DND-41 (cell line): ENCODE data around the gene SLC45A1.

Experiments used
- ATAC-seq: fragments of 200-7000 bp; cut with Tn5 transposase; 3 replicates; pipeline ENCODE4 v1.9.1; 2021; ENCODE audit warnings: low read depth; ENCODE audit not compliant: insufficient read depth
- DNase-seq: peaks from one replicate; pipeline ENCODE4 v3.0.0-alpha.2; 2020
- H2AFZ ChIP-seq: 2 replicates; pipeline ENCODE4 v1.6.0; 2012; ENCODE audit warnings: low read depth, low read length
- H3K27ac ChIP-seq: 2 replicates; pipeline ENCODE4 v1.5.1; 2012; ENCODE audit warnings: low read length, inconsistent platforms
- H3K27me3 ChIP-seq: fragments of 200-600 bp; sonication (generic); 2 replicates; pipeline ENCODE4 v1.6.0; 2012; ENCODE audit warnings: low read length, mild to moderate bottlenecking, inconsistent platforms; ENCODE audit not compliant: insufficient read depth, poor library complexity
- H3K36me3 ChIP-seq: 2 replicates; pipeline ENCODE4 v1.5.1; 2012; ENCODE audit warnings: low read length, inconsistent platforms; ENCODE audit not compliant: insufficient read depth
- H3K4me1 ChIP-seq: 2 replicates; pipeline ENCODE4 v1.5.1; 2012; ENCODE audit warnings: mild to moderate bottlenecking, low read length; ENCODE audit not compliant: insufficient read depth
- H3K4me2 ChIP-seq: 2 replicates; pipeline ENCODE4 v1.6.0; 2012; ENCODE audit warnings: mild to moderate bottlenecking, moderate library complexity, low read length, inconsistent platforms; ENCODE audit not compliant: insufficient read depth
- H3K4me3 ChIP-seq, 2 experiments: fragments of 200-600 bp in 1 of 2; shearing (Covaris generic) in 1 of 2; 2 replicates each; pipeline ENCODE4 v1.5.1; 2012 to 2016; ENCODE audit warnings: inconsistent platforms in 2 of 2, low read length in 2 of 2, mild to moderate bottlenecking in 2 of 2, low read depth in 1 of 2, moderate library complexity in 1 of 2
- H3K79me2 ChIP-seq: 2 replicates; pipeline ENCODE4 v1.6.0; 2012; ENCODE audit warnings: low read length, inconsistent platforms; ENCODE audit not compliant: insufficient read depth
- H3K9ac ChIP-seq: 2 replicates; pipeline ENCODE4 v1.6.0; 2012; ENCODE audit warnings: low read depth, mild to moderate bottlenecking, inconsistent platforms, low read length, moderate library complexity
- H3K9me3 ChIP-seq: 2 replicates; pipeline ENCODE4 v1.5.1; 2012; ENCODE audit warnings: low read length, moderate library complexity, mild to moderate bottlenecking, inconsistent platforms; ENCODE audit not compliant: insufficient read depth, severe bottlenecking
- H4K20me1 ChIP-seq: 2 replicates; pipeline ENCODE4 v1.6.0; 2012; ENCODE audit warnings: low read length; ENCODE audit not compliant: insufficient read depth
- CTCF ChIP-seq: IDR thresholded peaks from 2 replicates; pipeline ENCODE4 v1.5.1; 2012; ENCODE audit warnings: borderline replicate concordance, low read length, moderate library complexity, mild to moderate bottlenecking; ENCODE audit not compliant: poor library complexity, severe bottlenecking; ENCODE audit errors: extremely low read depth
- EZH2 ChIP-seq: IDR thresholded peaks from 3 replicates; pipeline ENCODE4 v1.6.1; 2012; ENCODE audit warnings: borderline replicate concordance, low read depth, mild to moderate bottlenecking, moderate library complexity, low read length, inconsistent platforms; ENCODE audit not compliant: severe bottlenecking

The SLC45A1 gene

GRCh38 chr1:8349961-8350360, 32.0 kb downstream of the SLC45A1 start:
- H3K27ac ChIP-seq: no peak overlapping the region
- H3K9me3 ChIP-seq: no peaks in the 10 kb centered on the region
- H3K79me2 ChIP-seq: no peaks in the 10 kb centered on the region
- H3K36me3 ChIP-seq: peaks cover 12% of the 10 kb centered on the region
- H3K4me2 ChIP-seq: no peak overlapping the region
- H3K4me3 ChIP-seq: no peak overlapping the region
- H3K27me3 ChIP-seq: no peaks in the 10 kb centered on the region
- no peak overlapping the region for H3K9ac ChIP-seq
- no peak for TF ChIP-seq EZH2
- ATAC-seq (no peak), DNase-seq (no peak)
- H3K4me1 ChIP-seq: peaks cover 2% of the 10 kb centered on the region; the same call in 1 of the 2 replicates
- H4K20me1 ChIP-seq: peaks cover 16% of the 10 kb centered on the region
- no peak overlapping the region for H2AFZ ChIP-seq

GRCh38 chr1:8350914-8351684, 33.2 kb downstream of the SLC45A1 start:
- ATAC-seq (no peak), DNase-seq (no peak)
- Histone ChIP-seq H3K4me3 (no peak overlapping the region), H3K79me2 (no peaks in the 10 kb centered on the region), H3K27me3 (no peaks in the 10 kb centered on the region), H3K9me3 (no peaks in the 10 kb centered on the region), H3K9ac (no peak overlapping the region), H3K36me3 (peaks cover 23% of the 10 kb centered on the region), H3K4me2 (no peak overlapping the region), H2AFZ (no peak overlapping the region), H3K27ac (no peak overlapping the region), H4K20me1 (peaks cover 19% of the 10 kb centered on the region), H3K4me1 (peaks cover 2% of the 10 kb centered on the region; the same call in 1 of the 2 replicates)
- TF ChIP-seq EZH2: no peak
- TF ChIP-seq CTCF: no peak

GRCh38 chr1:8351693-8352470, 34.0 kb downstream of the SLC45A1 start:
- H3K4me3 ChIP-seq: no peak overlapping the region
- H3K4me2 ChIP-seq: no peak overlapping the region
- no peaks in the 10 kb centered on the region for H3K27me3 ChIP-seq
- H3K36me3 ChIP-seq: peaks cover 30% of the 10 kb centered on the region
- H4K20me1 ChIP-seq: peaks cover 19% of the 10 kb centered on the region
- H3K9ac ChIP-seq: no peak overlapping the region
- no peak overlapping the region for H3K27ac ChIP-seq
- DNase-seq: peak; percentile 38
- H3K9me3 ChIP-seq: no peaks in the 10 kb centered on the region
- no peak overlapping the region for H2AFZ ChIP-seq
- peak; percentile 67 for TF ChIP-seq CTCF
- TF ChIP-seq EZH2: no peak
- peak; percentile 45; the same call in 2 of the 3 replicates for ATAC-seq
- H3K4me1 ChIP-seq: peaks cover 2% of the 10 kb centered on the region; the same call in 1 of the 2 replicates
- H3K79me2 ChIP-seq: no peaks in the 10 kb centered on the region

GRCh38 chr1:8352471-8352845, 34.5 kb downstream of the SLC45A1 start:
- Histone ChIP-seq H2AFZ (no peak overlapping the region), H3K36me3 (peaks cover 36% of the 10 kb centered on the region), H3K9ac (no peak overlapping the region), H3K4me1 (peaks cover 2% of the 10 kb centered on the region; the same call in 1 of the 2 replicates), H3K79me2 (no peaks in the 10 kb centered on the region), H3K4me2 (no peak overlapping the region), H3K27ac (no peak overlapping the region), H3K27me3 (no peaks in the 10 kb centered on the region), H3K4me3 (no peak overlapping the region), H3K9me3 (no peaks in the 10 kb centered on the region), H4K20me1 (peaks cover 21% of the 10 kb centered on the region)
- no peak for DNase-seq
- TF ChIP-seq CTCF (no peak), EZH2 (no peak)
- ATAC-seq: no peak
